ENCODE results near the gene TRMT44. TPM values are rescaled to one million over a fixed set of nuclear protein-coding genes. Genes with fewer than 3 reads are reported as not detected.

Gene TRMT44
- total RNA-seq, 1 experiment from 2014 or later, result 15.3 TPM

DNA sequence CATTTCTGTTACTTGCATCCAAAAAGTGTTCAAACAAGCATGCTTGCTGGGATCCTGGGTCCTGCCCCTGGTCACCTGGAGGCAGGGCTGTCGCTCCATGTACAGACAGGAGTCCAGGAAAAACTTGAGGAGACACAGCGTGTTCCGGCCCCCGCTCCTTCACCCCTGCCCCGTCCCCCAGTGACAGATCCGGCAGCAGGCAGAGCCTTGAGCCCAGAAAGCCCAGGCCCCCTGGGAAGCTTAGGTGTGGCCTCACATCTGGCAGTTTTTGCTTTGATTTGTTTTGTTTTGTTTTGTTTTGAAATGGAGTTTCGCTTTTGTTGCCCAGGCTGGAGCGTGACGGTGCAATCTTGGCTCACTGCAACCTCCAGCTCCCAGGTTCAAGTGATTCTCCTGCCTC, 67.0 kb downstream of the TRMT44 start:
- Histone ChIP-seq H3K36me3 (ENCODE audit: low read depth, low read length) (no peaks in the 10 kb centered on the region), H4K20me1 (ENCODE audit: low read length) (no peaks in the 10 kb centered on the region), H3K27ac (ENCODE audit: low read length) (no peak overlapping the region), H3K4me1 (ENCODE audit: insufficient read depth, low read length) (no peaks in the 10 kb centered on the region), H3K27me3 (ENCODE audit: low read length) (no peaks in the 10 kb centered on the region), H3K9me2 (replicated peaks; ENCODE audit: low read length) (no peaks in the 10 kb centered on the region), H3K4me2 (ENCODE audit: low read length) (no peak overlapping the region), H2AFZ (ENCODE audit: low read length) (no peak overlapping the region), H3K79me2 (ENCODE audit: low read length) (no peaks in the 10 kb centered on the region), H3K4me3 (ENCODE audit: low read length) (no peak overlapping the region), H3K9me3 (ENCODE audit: low read length) (no peaks in the 10 kb centered on the region), H3K9ac (ENCODE audit: low read length) (no peak overlapping the region), H3F3A (ENCODE audit: low read length, unreplicated experiment) (no peaks in the 10 kb centered on the region)
- no peak for TF ChIP-seq EZH2phosphoT487 (IDR thresholded peaks at IDR 0.05; ENCODE audit: borderline replicate concordance, low read length)
- no peak for TF ChIP-seq EZH2 (IDR thresholded peaks at IDR 0.05; ENCODE audit: low read length, unreplicated experiment)
- TF ChIP-seq, protein P1, sequence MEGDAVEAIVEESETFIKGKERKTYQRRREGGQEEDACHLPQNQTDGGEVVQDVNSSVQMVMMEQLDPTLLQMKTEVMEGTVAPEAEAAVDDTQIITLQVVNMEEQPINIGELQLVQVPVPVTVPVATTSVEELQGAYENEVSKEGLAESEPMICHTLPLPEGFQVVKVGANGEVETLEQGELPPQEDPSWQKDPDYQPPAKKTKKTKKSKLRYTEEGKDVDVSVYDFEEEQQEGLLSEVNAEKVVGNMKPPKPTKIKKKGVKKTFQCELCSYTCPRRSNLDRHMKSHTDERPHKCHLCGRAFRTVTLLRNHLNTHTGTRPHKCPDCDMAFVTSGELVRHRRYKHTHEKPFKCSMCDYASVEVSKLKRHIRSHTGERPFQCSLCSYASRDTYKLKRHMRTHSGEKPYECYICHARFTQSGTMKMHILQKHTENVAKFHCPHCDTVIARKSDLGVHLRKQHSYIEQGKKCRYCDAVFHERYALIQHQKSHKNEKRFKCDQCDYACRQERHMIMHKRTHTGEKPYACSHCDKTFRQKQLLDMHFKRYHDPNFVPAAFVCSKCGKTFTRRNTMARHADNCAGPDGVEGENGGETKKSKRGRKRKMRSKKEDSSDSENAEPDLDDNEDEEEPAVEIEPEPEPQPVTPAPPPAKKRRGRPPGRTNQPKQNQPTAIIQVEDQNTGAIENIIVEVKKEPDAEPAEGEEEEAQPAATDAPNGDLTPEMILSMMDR (conservative IDR thresholded peaks at IDR 0.05; ENCODE audit: low read depth, low read length), result no peak
- DNase-seq (no peak), ATAC-seq (no peak)
- POLR2A ChIA-PET (ENCODE audit: unreplicated experiment), result no interaction called here
- CTCF ChIA-PET, result no interaction called here
- BruUV-seq (replicated peaks), result no TSS peak
- intact Hi-C loops (cut with micrococcal nuclease), result no loop called here

DNA sequence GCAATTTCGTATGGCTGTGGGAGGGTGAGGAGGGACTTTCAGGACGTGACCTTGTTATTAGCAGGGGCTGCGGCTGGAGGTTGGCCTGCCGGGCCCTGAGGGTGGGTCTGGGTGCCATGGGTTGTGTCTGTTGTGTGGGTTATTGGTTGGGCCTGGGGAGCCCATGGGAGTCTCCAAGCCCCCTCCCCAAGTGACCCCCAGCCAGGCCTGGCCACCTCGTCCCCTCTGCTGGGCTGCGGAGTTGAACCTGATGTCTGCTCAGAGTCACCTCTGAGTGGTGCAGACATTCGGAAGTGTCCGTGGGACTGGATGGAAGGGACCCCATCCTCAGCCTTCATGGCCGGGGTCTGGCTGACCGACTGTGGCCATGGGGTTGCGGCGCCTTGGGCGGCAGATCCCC, 67.7 kb downstream of the TRMT44 start:
- Histone ChIP-seq H3K36me3 (ENCODE audit: low read depth, low read length) (no peaks in the 10 kb centered on the region), H3K4me2 (ENCODE audit: low read length) (no peak overlapping the region)
- ATAC-seq, result no peak

DNA sequence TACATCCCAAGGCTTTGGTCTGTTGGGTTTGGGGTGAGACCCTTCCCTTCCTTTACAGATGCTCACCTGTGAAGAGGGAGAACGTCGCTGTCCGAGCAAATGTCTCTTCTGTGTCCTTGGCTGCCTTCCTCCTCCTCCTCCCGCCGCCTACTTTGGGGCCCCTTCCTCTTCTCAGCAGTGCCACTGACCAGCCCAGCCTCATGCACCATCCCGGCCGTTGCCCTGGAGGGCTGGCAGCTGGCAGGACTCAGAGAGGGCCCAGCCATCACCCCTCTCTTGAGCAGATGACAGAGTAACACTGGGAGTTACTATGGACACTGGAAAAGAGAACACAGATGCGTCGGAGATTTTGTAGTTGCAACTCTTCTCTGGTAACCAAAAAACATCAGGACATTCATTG, 68.2 kb downstream of the TRMT44 start:
- TF ChIP-seq, protein P1 (conservative IDR thresholded peaks at IDR 0.05; ENCODE audit: low read depth, low read length), result no peak
- TF ChIP-seq EZH2 (IDR thresholded peaks at IDR 0.05; ENCODE audit: low read length, unreplicated experiment) (no peak), EZH2phosphoT487 (IDR thresholded peaks at IDR 0.05; ENCODE audit: borderline replicate concordance, low read length) (no peak)
- ChIA-PET POLR2A (ENCODE audit: unreplicated experiment) (no interaction called here), CTCF (no interaction called here)
- Histone ChIP-seq H3K27me3 (ENCODE audit: low read length) (no peaks in the 10 kb centered on the region), H3K4me3 (ENCODE audit: low read length) (no peak overlapping the region), H3K9me2 (replicated peaks; ENCODE audit: low read length) (no peaks in the 10 kb centered on the region), H3K4me2 (ENCODE audit: low read length) (no peak overlapping the region), H3K36me3 (ENCODE audit: low read depth, low read length) (no peaks in the 10 kb centered on the region), H3F3A (ENCODE audit: low read length, unreplicated experiment) (no peaks in the 10 kb centered on the region), H4K20me1 (ENCODE audit: low read length) (no peaks in the 10 kb centered on the region), H3K27ac (ENCODE audit: low read length) (no peak overlapping the region), H3K79me2 (ENCODE audit: low read length) (no peaks in the 10 kb centered on the region), H3K9ac (ENCODE audit: low read length) (no peak overlapping the region), H3K4me1 (ENCODE audit: insufficient read depth, low read length) (no peaks in the 10 kb centered on the region), H2AFZ (ENCODE audit: low read length) (no peak overlapping the region), H3K9me3 (ENCODE audit: low read length) (no peaks in the 10 kb centered on the region)
- no peak for ATAC-seq
- no TSS peak for BruUV-seq (replicated peaks)
- intact Hi-C loops (cut with micrococcal nuclease), result no loop called here
- DNase-seq, result no peak

More for the DNA sequence above, 67.7 kb downstream of the TRMT44 start:
- no peak for DNase-seq
- no TSS peak for BruUV-seq (replicated peaks)
- no peak for TF ChIP-seq EZH2phosphoT487 (IDR thresholded peaks at IDR 0.05; ENCODE audit: borderline replicate concordance, low read length)
- TF ChIP-seq EZH2 (IDR thresholded peaks at IDR 0.05; ENCODE audit: low read length, unreplicated experiment), result no peak
- TF ChIP-seq, protein P1 (conservative IDR thresholded peaks at IDR 0.05; ENCODE audit: low read depth, low read length), result no peak
- Histone ChIP-seq H3K27ac (ENCODE audit: low read length) (no peak overlapping the region), H3K4me1 (ENCODE audit: insufficient read depth, low read length) (no peaks in the 10 kb centered on the region), H3K9me3 (ENCODE audit: low read length) (no peaks in the 10 kb centered on the region), H3K27me3 (ENCODE audit: low read length) (no peaks in the 10 kb centered on the region), H3K9ac (ENCODE audit: low read length) (no peak overlapping the region), H3F3A (ENCODE audit: low read length, unreplicated experiment) (no peaks in the 10 kb centered on the region), H3K9me2 (replicated peaks; ENCODE audit: low read length) (no peaks in the 10 kb centered on the region), H3K79me2 (ENCODE audit: low read length) (no peaks in the 10 kb centered on the region), H3K4me3 (ENCODE audit: low read length) (no peak overlapping the region), H4K20me1 (ENCODE audit: low read length) (no peaks in the 10 kb centered on the region), H2AFZ (ENCODE audit: low read length) (no peak overlapping the region)
- intact Hi-C loops (cut with micrococcal nuclease), result no loop called here
- ChIA-PET POLR2A (ENCODE audit: unreplicated experiment) (no interaction called here), CTCF (no interaction called here)

All from PC-3 (cell line).